Sciatic nerve (tissue), 2 donors: ENCODE results near the gene MAML2. TPM values are rescaled to one million over a fixed set of nuclear protein-coding genes. Genes with fewer than 3 reads are reported as not detected.

Experiments used
- ATAC-seq: fragments of 200-7000 bp; cut with Tn5 transposase; one replicate; pipeline ENCODE4 v1.9.1; 2020; ENCODE audit warnings: mild to moderate bottlenecking, moderate library complexity
- DNase-seq: peaks from one replicate; pipeline ENCODE4 v3.0.0-alpha.2; 2020; ENCODE audit warnings: low spot score
- intact Hi-C: fragments of 100-400 bp; cut with DNase I; formaldehyde crosslinking; loops from one replicate; pipeline ENCODE4 v1.14.2; 2022
- total RNA-seq: library from RNA; stranded (reverse); fragmentation: NEBNext Ultra II Directional; extraction: Animal tissue kit (Norgen Biotek cat#: 25700); gene quantifications from one replicate; pipeline ENCODE4 v1.2.1, GENCODE V29; 2021
- donor health status: DM: no; HTN: no; CAD: no.
- donor health status: DM: no; HTN: no; CAD: no.

MAML2 gene
- total RNA-seq, 1 donor from 2014 or later, result 30.4 TPM

- intact Hi-C loops, result no loop called here
- DNase-seq (no peak), ATAC-seq (no peak)
Observed at GRCh38 chr11:96082002-96082899, 260.7 kb downstream of the MAML2 start.

- DNase-seq (no peak), ATAC-seq (no peak)
- intact Hi-C loops, result no loop called here
Observed at GRCh38 chr11:96081561-96081960, 261.4 kb downstream of the MAML2 start.

DNA sequence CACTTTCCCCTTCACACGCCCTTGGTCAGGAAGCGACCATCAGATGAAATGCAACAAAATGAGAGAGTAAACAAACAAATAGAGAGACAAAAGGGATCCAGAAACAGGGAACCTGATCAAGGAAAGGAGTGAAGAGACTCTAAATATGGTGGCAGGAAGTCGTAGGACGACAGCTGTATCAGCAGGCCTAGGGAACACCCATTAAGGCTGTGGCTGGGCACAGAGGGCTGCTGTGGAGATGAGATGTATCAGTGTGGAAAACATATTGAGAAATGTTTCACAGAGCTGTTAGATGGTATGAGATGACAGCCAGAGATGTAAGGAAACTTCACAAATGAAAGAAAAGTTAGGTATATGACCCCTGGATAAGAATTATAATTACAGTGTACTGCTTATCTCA is 263.3 kb downstream of the MAML2 start:
- DNase-seq, result no peak
- intact Hi-C loops, result no loop called here
- no peak for ATAC-seq

DNA sequence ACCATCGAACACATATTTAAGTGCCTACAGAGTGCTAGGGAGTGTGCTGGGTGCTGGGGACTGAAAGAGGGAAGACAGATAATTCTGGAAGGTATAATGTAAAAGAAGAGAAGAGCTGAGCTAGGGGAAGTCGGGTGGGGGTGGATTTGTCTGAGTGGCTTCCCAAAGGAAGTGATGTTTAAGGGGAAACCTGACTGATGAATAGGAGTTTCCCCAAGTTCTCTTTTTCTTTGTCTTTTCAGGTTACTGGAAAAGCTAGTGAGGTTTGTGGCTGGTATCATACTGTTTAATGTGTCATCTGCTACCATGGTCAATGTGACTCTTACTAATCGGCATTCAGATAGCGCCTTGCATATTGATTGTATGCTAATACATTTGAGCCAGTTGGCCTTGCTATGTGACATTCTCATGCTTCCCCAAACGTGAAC is 267.4 kb downstream of the MAML2 start:
- ATAC-seq, result no peak
- intact Hi-C loops, result no loop called here
- DNase-seq, result no peak

- DNase-seq, result no peak
- ATAC-seq, result no peak
- intact Hi-C loops, result no loop called here
Observed at GRCh38 chr11:96074551-96075310, 268.3 kb downstream of the MAML2 start.

- DNase-seq (no peak), ATAC-seq (no peak)
- intact Hi-C loops, result no loop called here
Observed at GRCh38 chr11:96073536-96073935, 269.5 kb downstream of the MAML2 start.

- intact Hi-C loops, result no loop called here
- ATAC-seq, result no peak
- DNase-seq, result no peak
Observed at GRCh38 chr11:96072592-96072991, 270.4 kb downstream of the MAML2 start.

- DNase-seq (no peak), ATAC-seq (no peak)
- intact Hi-C loops, result no loop called here
Observed at GRCh38 chr11:96070453-96070852, 272.5 kb downstream of the MAML2 start.

GRCh38 chr11:96067160-96067559 is 275.8 kb downstream of the MAML2 start:
- intact Hi-C loops, result no loop called here
- DNase-seq (no peak), ATAC-seq (no peak)

GRCh38 chr11:96065379-96065778 is 277.6 kb downstream of the MAML2 start:
- intact Hi-C loops, result no loop called here
- no peak for ATAC-seq
- no peak for DNase-seq

DNA sequence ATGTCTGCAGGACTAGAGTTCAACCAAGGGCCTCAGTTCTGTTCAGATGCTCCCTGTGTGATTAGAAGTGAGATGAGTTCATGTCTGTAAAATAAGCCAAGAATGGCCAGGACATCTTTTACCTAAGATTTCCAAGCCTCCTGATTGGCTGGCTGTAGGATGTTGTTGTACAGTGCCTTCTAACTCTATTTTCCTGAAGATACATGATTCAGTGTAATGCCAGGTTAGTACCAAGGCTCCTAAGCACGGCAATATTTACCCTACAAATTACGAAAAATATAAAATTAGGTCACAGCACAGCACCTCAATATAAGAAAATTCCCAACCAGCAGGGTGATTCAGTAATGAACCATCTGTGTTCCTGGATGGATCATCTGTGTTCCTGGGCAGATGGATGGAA is 279.1 kb downstream of the MAML2 start:
- ATAC-seq, result no peak
- intact Hi-C loops, result no loop called here
- DNase-seq, result no peak

- intact Hi-C loops, result no loop called here
- no peak for ATAC-seq
- DNase-seq, result no peak
Observed at GRCh38 chr11:96063053-96063452, 279.9 kb downstream of the MAML2 start.

DNA sequence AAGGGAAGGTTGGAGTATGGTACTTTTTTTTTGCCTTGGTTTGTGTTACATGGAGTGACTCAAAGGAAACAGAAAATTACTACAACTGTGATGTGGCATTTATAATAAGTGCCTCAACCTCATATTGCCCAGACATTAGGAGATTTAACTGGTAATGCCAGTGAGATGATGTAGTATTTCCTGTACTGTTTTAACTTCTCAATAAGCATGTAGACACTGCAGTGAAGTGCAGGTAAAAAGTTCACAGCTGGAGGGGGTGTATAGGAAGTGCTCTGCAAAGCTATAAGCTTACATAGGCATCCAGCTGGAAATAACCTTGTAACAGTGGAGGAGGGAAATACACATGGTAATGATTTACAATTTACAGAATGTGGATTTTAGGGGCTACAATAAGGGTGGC is 280.9 kb downstream of the MAML2 start:
- no peak for DNase-seq
- intact Hi-C loops, result no loop called here
- ATAC-seq, result no peak

DNA sequence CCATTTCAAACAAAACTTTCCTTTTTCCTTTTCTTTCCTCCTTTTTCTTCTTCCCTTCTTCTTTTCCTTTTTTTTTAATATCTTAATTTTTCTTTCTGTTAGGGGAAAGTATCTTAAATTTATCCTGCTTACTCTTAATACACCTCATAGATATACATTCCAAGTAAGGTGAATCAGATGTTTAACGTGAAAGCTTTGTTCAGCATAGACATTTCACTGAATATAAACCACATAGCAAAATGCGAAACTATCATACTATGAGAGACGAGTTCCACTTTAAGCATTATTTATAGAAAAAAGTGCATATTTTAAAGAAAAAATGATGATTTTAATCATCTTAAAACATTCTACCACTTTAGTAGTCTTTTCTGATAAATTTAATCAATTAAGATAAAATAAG is 281.3 kb downstream of the MAML2 start:
- no peak for DNase-seq
- intact Hi-C loops, result no loop called here
- ATAC-seq, result no peak

DNA sequence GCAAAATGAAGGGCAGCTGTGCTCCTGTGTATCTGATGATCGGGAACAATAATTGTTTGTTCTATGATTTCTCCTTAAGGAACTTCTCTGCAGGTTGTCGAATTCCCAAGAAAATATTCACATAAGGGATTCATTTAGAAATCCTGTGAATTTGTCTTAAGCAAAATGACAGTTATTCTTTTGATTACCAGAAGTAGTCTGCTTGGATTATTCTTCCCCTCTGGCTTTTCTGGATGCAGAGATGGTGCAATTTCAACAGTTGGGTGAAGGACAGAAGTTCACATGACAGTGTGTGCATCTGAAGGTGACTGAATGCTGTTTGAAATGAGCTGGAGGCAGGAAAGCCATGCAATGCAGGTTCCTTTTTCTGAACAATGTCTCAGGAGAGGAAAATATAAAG is 281.9 kb downstream of the MAML2 start:
- peak; percentile 56 for ATAC-seq
- DNase-seq, result no peak
- intact Hi-C loops, result no loop called here

DNA sequence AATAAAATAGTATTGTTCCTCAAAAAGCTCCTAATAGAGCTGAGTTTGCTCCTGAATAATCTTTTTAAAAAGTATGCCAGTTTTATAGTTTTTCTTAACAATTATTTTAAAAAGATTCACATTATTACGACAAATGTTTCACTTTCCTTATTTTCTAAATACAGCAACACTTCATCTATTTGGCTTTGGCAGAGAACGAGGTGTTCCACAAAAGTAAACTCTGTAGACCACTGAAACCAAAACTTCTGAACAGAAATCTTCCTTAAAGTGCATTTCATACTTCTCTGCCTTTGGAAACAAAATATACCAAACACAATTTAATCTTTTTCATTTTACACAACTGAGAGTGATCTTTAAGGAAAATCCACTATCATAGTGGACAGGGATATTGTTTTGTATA is 285.5 kb downstream of the MAML2 start:
- DNase-seq (no peak), ATAC-seq (no peak)
- intact Hi-C loops, result no loop called here

GRCh38 chr11:96056576-96056975 is 286.4 kb downstream of the MAML2 start:
- DNase-seq, result no peak
- ATAC-seq, result no peak
- intact Hi-C loops, result no loop called here

DNA sequence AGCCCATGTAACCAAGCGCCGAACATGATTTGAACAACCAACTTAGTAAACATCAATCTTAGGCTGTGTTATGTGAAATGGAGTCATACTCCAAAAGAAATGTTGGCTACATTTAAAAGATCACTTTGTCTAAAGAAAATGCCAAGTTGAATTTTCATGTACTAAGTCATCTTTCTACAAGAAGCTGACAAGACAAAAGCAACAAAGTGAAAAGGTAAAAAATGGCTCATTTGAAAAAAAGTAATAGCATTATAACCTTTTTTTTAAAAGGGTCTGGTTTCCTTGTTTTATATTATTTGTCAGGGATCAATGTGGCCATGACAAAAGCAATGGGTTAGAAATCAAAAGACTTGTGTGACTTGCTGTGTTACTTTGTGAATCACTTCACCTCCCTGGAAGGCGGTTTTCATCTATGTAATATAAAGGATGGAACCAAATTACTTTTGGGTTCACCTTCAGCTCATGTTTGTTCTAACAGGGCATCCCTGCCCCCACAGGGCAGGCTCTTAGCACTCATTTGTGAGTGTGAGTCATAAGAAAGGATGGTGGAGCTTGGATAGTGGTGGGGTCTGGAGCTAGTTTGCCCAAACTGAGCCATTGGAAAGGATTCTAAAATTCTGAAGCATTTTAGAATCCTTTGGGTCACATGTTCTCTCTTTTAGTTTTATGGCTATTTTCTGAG is 287.1 kb downstream of the MAML2 start:
- intact Hi-C loops, result no loop called here
- DNase-seq, result no peak
- peak; percentile 34 for ATAC-seq

GRCh38 chr11:96054870-96055705 is 287.9 kb downstream of the MAML2 start:
- intact Hi-C loops, result loop anchor here (1.0 kb wide), 1 partner anchor 288 kb away; the partner anchor contains the start of gene MAML2
- DNase-seq, result no peak
- ATAC-seq, result peak; percentile 71
